ENCODE data around the gene LEKR1.

LEKR1 gene

GRCh38 chr3:156983559-156983958 is 157.4 kb downstream of the LEKR1 start:
- DNase-seq (ENCODE audit: low spot score): no peak

DNA sequence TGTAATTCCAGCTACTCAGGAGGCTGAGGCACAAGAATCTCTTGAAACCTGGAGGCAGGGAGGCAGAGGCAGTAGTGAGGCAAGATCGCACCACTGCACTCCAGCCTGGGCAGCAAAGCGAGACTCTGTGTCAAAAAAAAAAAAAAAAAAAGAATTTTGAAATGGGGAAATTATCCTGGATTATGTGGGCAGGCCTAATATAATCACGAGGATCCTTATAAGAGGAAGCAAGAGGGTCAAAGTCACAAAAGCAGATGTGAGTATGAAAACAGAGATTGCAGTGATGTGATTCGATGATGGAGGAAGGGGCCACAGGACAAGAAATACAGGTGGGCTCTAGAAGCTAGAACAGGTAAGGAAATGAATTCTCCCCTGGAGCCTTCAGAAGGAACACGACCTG is 159.6 kb downstream of the LEKR1 start:
- DNase-seq (ENCODE audit: low spot score): no peak

DNA sequence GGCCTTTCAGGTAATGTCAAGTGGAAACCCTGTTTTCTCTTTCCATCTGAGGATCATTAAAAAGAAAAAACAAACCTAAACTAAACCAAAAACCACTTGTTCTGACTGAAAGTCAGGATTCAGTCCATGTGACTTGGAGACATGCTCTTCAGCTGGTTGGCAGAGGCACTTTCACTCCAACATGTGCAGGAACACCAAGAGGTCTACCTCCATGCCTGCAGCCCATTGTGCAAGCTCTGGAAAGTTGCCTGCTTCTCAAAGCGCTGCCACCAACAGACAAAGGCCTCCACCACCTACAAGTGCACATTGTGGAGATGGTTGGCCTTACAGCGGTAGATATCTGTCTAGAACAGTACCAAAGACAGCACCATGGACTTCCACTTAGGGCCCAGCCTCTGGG is 161.8 kb downstream of the LEKR1 start:
- DNase-seq (ENCODE audit: low spot score): no peak

- DNase-seq (ENCODE audit: low spot score): no peak
Observed at GRCh38 chr3:156997351-156997750, 171.2 kb downstream of the LEKR1 start.

GRCh38 chr3:157001221-157001957 is 175.2 kb downstream of the LEKR1 start:
- no peak for DNase-seq (ENCODE audit: low spot score)

DNA sequence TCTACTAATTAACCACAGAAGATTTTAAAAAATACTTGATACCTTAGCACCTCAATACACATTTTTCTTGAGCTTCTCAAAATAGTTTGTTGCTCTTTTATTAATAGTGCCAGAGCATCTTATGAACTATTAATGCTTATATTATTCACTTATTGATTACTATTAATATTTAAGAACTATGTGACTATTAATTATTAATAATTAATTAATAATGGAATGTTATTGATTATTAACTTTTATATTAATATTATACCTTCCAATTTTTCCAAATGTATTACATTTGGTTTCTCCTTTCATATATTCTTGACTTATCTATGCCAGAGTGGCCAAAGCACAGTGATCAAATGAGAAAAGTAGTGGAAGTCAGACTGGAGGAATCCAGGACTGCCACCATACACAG is 195.5 kb downstream of the LEKR1 start:
- no peak for DNase-seq (ENCODE audit: low spot score)

- DNase-seq (ENCODE audit: low spot score): no peak
Observed at GRCh38 chr3:157023226-157023625, 197.1 kb downstream of the LEKR1 start.

- no peak for DNase-seq (ENCODE audit: low spot score)
Observed at GRCh38 chr3:157026091-157026490, 199.9 kb downstream of the LEKR1 start.

DNA sequence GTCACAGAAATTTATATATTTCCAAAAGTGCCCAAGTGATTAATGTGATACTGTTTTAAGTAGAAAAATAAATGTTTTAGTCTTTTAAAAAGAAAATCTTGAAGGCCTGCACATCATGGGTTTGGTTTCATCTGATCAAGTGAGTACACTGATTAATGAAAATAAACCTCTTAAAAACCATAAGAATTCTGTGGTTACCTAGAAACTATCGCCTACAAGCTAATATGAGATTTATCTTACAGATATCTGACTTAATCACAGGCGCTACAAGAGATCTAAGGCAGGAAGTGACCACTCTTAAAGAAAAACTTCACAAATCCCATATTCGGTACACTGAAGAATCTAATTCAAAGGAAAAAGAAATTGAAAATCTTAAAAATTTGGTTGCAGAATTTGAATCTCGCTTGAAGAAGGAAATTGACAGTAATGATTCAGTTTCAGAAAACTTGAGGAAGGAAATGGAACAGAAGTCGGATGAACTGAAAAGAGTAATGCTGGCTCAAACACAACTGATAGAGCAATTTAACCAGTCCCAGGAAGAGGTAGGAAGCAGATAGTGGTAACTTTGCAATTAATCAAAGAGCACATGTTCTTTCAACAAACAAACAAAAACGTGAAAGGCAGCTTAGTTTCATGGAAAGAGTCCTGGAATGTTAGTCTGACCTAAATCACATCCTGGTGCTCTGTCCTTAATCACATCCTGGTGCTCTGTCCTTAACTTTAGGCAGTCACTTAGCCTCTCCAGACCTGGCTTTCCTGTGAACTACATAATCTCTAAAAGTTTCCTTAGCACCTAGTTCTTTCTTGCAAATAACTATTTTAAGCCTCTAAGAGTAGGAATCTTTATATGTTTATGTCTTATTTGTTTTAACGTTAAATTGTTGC is 201.9 kb downstream of the LEKR1 start:
- DNase-seq (ENCODE audit: low spot score): no peak

- DNase-seq (ENCODE audit: low spot score): no peak
Observed at GRCh38 chr3:157029365-157029790, 203.2 kb downstream of the LEKR1 start.

DNA sequence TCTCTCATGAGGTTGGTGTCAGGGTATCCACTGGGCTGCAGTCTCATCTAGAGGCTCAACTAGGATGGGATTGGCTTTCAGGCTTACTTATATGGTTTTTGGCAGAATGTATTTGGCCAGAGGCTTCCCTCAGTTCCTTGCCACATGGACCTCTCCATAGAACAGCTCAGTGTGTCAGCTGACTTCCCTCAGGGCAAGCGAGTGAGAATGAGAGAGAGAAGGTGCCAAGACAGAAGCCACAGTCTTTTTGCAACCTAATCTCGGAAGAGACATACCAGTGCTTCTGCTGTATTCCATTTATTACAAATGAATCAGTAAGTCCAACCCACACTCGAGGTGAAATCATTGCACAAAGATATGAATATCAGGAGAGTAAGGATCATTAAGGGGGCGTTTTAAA is 204.6 kb downstream of the LEKR1 start:
- DNase-seq (ENCODE audit: low spot score): no peak

GRCh38 chr3:157033001-157033400 is 206.8 kb downstream of the LEKR1 start:
- peak; percentile 25 for DNase-seq (ENCODE audit: low spot score)

- no peak for DNase-seq (ENCODE audit: low spot score)
Observed at GRCh38 chr3:157040456-157040855, 214.3 kb downstream of the LEKR1 start.

DNA sequence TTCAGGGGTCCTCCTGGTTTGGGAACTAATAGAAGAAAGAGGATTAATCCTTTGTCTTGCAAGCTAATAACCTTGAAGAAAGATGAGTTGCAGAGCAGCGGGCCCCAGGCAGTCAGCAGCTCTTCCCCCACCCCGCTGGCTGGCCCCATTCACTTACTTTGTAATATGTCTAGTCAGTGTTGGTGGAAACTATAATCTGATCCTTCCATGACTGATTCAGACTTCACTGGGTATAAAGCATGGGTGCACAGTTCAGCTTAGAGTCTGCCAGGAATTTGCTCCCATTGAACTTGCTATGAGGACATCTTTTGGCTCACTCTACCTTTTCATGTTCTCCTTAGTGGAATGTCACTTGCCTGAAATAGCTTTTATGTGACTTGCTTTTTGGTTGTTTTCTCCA is 216.1 kb downstream of the LEKR1 start:
- no peak for DNase-seq (ENCODE audit: low spot score)

DNA sequence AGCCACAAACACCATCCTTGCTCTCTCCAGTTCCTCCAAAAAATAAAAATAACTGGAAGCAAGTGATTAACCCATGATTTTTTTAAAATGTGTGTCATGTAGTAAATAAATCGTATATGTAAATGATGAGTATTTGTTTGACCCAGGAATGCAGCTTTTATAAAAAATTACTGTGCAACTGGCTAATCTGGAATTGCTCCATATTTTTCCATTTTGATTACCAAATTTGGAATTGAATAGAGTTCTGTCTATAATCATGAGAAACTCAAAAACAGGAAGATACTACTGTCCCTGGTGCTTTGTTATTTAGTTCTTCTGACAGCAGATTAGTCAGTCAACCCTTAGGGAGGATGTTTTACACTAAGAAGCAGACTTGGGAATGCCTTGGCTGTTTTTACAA is 217.6 kb downstream of the LEKR1 start:
- DNase-seq (ENCODE audit: low spot score): no peak

DNA sequence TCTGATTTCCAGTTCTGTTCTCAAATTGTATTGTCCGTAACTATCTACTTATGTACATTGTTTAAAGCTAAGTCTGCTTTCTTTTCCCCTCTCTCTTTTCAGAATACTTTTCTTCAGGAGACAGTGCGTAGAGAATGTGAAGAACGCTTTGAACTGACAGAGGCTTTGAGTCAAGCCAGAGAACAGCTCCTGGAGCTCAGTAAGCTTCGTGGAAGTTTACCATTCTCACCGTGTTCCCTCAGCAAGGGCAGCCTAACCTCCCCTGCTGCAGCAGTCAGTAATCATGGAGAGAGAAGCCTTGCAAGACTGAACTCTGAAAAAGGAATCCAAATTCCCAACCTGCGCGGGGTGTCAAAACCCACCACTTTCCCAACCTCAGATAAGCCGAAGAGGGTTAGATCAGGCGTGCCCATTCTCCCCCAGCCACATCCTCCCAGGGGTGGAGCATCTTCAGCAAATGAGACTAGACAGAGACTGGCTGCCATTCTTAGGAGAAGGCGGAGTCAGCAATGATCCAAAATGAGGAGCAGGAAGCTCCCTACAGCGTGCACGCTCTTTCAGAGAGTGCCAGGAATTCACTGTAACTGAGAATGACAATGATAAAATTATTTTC is 219.2 kb downstream of the LEKR1 start:
- no peak for DNase-seq (ENCODE audit: low spot score)

DNA sequence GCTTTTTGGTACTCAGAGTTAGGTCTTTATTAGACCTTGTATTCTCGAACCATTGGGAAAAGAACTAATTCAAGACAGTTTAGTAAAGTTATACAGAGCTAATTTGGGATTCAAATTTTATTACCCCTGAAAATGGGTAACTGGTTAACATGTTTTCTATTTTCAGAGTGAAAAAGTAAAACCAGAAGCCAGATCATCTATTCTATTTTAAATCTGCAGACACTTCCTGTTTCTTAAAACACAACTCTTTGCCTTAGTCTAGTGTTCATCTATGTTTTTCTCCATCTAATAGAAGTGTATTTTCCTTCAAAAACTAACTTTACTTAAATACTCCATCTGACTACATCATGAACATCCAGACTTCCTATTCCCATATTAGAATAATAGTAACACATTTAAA is 220.4 kb downstream of the LEKR1 start:
- DNase-seq (ENCODE audit: low spot score): no peak

GRCh38 chr3:157051055-157051454 is 224.9 kb downstream of the LEKR1 start:
- DNase-seq (ENCODE audit: low spot score): no peak

GRCh38 chr3:157051591-157051990 is 225.4 kb downstream of the LEKR1 start:
- no peak for DNase-seq (ENCODE audit: low spot score)

DNA sequence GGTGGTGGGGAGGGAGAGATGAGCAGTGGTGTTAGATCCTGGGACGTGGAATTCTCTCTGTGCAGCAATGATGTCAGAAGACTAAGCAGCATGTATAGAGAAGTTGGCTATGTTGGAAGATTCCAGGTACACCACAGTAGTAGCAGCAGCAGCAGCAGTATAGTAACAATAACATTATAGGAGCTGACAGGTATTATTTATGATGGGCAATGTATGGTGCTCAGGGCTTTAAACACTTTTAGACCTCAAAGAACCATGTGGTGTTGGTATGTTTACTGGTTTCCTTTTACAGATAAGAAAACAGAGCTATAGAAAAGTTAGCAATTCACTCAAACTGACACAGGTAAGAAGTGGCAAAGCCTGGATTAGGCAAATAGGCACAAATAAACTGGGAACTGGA is 229.9 kb downstream of the LEKR1 start:
- DNase-seq (ENCODE audit: low spot score): no peak

DNA sequence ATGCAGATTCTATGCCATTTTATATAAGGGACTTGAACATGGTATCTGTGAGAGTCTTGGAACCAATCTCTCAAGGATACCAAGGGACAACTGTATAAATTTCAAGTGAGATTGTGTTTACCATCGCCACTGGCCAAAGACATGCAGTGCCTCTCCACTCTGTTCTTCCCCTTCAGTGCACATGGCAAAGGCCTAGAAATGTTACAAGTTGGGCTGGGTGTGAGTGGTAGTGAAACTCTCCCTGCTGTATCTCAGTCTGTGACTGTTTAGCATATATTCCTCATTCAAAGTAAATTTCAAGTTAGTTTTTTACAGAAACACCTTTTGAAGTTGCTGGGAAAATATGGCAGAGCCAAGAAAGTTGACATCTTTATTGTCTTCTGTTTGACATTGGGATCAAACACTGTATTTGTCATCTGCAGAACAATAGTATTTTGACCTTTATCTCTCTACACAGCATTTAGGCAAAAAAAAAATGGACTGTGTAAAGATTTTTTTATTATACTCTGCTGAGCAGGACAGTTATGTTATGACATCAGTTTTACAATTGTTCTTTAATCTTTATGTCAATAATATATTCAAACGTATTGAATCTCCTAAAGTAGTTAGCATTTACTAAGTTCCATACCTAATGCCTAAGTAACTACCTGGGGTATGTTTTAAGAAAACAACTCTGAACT is 232.4 kb downstream of the LEKR1 start:
- no peak for DNase-seq (ENCODE audit: low spot score)

DNA sequence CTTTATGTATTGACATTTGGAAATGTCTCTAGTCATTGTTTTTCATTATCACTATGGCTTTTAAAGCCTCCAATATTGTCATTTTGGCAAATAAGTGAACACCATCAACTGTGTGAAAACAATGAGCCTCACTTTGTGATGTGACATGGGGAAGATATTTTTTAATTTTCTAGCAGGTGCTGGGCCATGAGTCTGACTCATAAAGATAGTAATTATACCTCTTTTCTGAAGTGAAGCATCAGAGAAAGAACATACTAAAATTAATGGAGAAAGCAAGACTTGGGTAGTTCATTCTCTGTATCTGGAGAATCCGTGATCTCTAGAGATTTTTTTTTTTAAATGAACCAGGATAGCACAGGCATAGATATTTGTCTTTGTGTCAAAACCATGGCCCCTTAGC is 233.0 kb downstream of the LEKR1 start:
- peak; percentile 33 for DNase-seq (ENCODE audit: low spot score)

Data from activated CD4-positive, alpha-beta T cell treated with anti-CD3 and anti-CD28 coated beads, Interleukin-2, Interleukin-4, amounts not matched to agents 100 ng/mL and 50 ng/mL, durations not matched to agents 16 hours and 8 hours (primary cell).